ENCODE measurements around the gene CYS1. TPM values are rescaled to one million over a fixed set of nuclear protein-coding genes. Genes with fewer than 3 reads are reported as not detected.

Gene CYS1
- total and polyA plus RNA-seq, 2 of the 8 experiments (the other 6 are each of a cell fraction or from before 2014, with no cell fraction given), result 0.09 to 0.13 TPM

- TF ChIP-seq HDAC6 (IDR thresholded peaks at IDR 0.05; ENCODE audit: low read depth, low read length) (no peak), POLR2A (IDR thresholded peaks at IDR 0.05; ENCODE audit: control extremely low read depth in 1 of 2, low read depth in 2 of 2, low read length in 2 of 2) (no peak), RAD21 (IDR thresholded peaks at IDR 0.05 in 1 of 2, conservative IDR thresholded peaks at IDR 0.05 in 1 of 2; ENCODE audit: low read depth in 2 of 2, low read length in 2 of 2) (peak; percentile 36 to 49), FOSL1 (IDR thresholded peaks at IDR 0.05; ENCODE audit: insufficient read depth, low read depth, low read length) (no peak)
These were observed 43.9 kb downstream of the CYS1 start (continued) for GRCh38 chr2:10036095-10036884.

All from H1 (cell line).